ENCODE results near the gene F2RL3.

The F2RL3 gene

GRCh38 chr19:16888629-16889365, at the start of gene F2RL3:
Gene F2RL3, plus strand, starts transcription at chr19:16888999. Its CDS starts 191 bp downstream, at chr19:16889190.
- DNase-seq (ENCODE audit: low spot score), result no peak

GRCh38 chr19:16841391-16841926, 47.3 kb upstream of the F2RL3 start:
- no peak for DNase-seq (ENCODE audit: low spot score)

- DNase-seq (ENCODE audit: low spot score), result no peak
These were observed 41.9 kb upstream of the F2RL3 start for GRCh38 chr19:16846901-16847300.

GRCh38 chr19:16847430-16847829, 41.4 kb upstream of the F2RL3 start:
- DNase-seq (ENCODE audit: low spot score), result no peak

- DNase-seq (ENCODE audit: low spot score), result no peak
These were observed 39.6 kb upstream of the F2RL3 start for GRCh38 chr19:16849168-16849567.

GRCh38 chr19:16850133-16850532, 38.7 kb upstream of the F2RL3 start:
- DNase-seq (ENCODE audit: low spot score), result no peak

GRCh38 chr19:16851031-16851712, 37.6 kb upstream of the F2RL3 start:
- DNase-seq (ENCODE audit: low spot score), result no peak

GRCh38 chr19:16853066-16853465, 35.7 kb upstream of the F2RL3 start:
- no peak for DNase-seq (ENCODE audit: low spot score)

- DNase-seq (ENCODE audit: low spot score), result no peak
These were observed 32.7 kb upstream of the F2RL3 start for GRCh38 chr19:16856091-16856490.

GRCh38 chr19:16859626-16860025, 29.2 kb upstream of the F2RL3 start:
- DNase-seq (ENCODE audit: low spot score), result no peak

GRCh38 chr19:16860118-16860517, 28.7 kb upstream of the F2RL3 start:
- DNase-seq (ENCODE audit: low spot score), result no peak

GRCh38 chr19:16861011-16861410, 27.8 kb upstream of the F2RL3 start:
- no peak for DNase-seq (ENCODE audit: low spot score)

- no peak for DNase-seq (ENCODE audit: low spot score)
These were observed 27.0 kb upstream of the F2RL3 start for GRCh38 chr19:16861834-16862233.

- DNase-seq (ENCODE audit: low spot score), result no peak
These were observed 25.9 kb upstream of the F2RL3 start for GRCh38 chr19:16862826-16863415.

- DNase-seq (ENCODE audit: low spot score), result no peak
These were observed 21.6 kb upstream of the F2RL3 start for GRCh38 chr19:16867211-16867610.

GRCh38 chr19:16868423-16869130, 20.2 kb upstream of the F2RL3 start:
- DNase-seq (ENCODE audit: low spot score), result no peak

- DNase-seq (ENCODE audit: low spot score), result no peak
These were observed 19.3 kb upstream of the F2RL3 start for GRCh38 chr19:16869331-16869972.

GRCh38 chr19:16871871-16872270, 16.9 kb upstream of the F2RL3 start:
- no peak for DNase-seq (ENCODE audit: low spot score)

GRCh38 chr19:16872728-16873127, 16.1 kb upstream of the F2RL3 start:
- no peak for DNase-seq (ENCODE audit: low spot score)

- no peak for DNase-seq (ENCODE audit: low spot score)
These were observed 15.2 kb upstream of the F2RL3 start for GRCh38 chr19:16873594-16873993.

- DNase-seq (ENCODE audit: low spot score), result no peak
These were observed 14.4 kb upstream of the F2RL3 start for GRCh38 chr19:16874250-16874977.

Measured in HuH-7.5 (cell line).